Measurements from ENCODE around the gene OVCA2. TPM values are rescaled to one million over a fixed set of nuclear protein-coding genes. Genes with fewer than 3 reads are reported as not detected.
A peak's percentile ranks its signal among the peaks of the same experiment; 100 is the strongest.

Gene OVCA2
- total and polyA plus RNA-seq, 2 donors from 2014 or later, result 22.9 to 63.6 TPM

DNA sequence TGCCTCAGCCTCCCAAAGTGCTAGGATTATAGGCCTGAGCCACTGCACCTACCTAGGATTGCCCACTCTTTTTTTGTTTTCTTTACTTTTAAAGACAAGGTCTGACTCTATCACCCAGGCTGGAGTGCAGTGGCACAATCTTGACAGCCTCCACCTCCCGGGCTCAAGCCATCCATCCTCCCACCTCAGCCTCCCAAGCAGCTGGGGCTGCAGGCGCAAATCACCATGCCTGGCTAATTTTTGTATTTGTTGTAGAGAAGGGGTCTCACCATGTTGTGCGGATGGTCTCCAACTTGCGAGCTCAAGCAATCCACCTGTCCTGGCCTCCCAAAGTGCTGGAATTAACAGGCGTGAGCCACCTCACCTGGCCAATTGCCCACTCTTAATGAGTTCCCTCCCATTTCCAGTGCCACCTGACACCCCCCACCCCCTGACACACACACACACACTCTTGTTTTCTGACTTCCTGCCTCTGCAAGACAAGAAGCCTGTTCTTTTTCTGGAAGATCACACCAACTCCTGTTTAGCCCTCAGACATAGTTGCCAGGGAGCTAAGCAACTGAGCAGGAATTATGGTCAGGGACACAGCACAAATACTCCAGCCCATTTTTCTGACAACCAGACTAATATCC lies 2.6 kb downstream of the OVCA2 start:
- DNase-seq, result no peak
- no peak for FAIRE-seq
- intact Hi-C loops (cut with DNase I), result loop anchor here (5.0 kb wide), 1 partner anchor 137 kb away; no protein-coding TSS in a partner anchor
- TF ChIP-seq, protein P1, sequence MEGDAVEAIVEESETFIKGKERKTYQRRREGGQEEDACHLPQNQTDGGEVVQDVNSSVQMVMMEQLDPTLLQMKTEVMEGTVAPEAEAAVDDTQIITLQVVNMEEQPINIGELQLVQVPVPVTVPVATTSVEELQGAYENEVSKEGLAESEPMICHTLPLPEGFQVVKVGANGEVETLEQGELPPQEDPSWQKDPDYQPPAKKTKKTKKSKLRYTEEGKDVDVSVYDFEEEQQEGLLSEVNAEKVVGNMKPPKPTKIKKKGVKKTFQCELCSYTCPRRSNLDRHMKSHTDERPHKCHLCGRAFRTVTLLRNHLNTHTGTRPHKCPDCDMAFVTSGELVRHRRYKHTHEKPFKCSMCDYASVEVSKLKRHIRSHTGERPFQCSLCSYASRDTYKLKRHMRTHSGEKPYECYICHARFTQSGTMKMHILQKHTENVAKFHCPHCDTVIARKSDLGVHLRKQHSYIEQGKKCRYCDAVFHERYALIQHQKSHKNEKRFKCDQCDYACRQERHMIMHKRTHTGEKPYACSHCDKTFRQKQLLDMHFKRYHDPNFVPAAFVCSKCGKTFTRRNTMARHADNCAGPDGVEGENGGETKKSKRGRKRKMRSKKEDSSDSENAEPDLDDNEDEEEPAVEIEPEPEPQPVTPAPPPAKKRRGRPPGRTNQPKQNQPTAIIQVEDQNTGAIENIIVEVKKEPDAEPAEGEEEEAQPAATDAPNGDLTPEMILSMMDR (IDR thresholded peaks at IDR 0.05; ENCODE audit: borderline replicate concordance, extremely low read depth, insufficient read depth), result no peak
- H3K4me3 ChIP-seq (ENCODE audit: low read length in 3 of 3), result no peak overlapping the region
- H3K9me3 ChIP-seq (ENCODE audit: control insufficient read depth in 2 of 3, insufficient read depth in 1 of 3, low read length in 3 of 3), result no peaks in the 10 kb centered on the region
- H3K36me3 ChIP-seq (ENCODE audit: control insufficient read depth in 2 of 3, insufficient read depth in 3 of 3, low read length in 3 of 3), result peaks cover 0 to 11% (median 5%) of the 10 kb centered on the region in 3 donors
- no peak overlapping the region for H3K9ac ChIP-seq (ENCODE audit: low read length in 3 of 3)
- H3K27me3 ChIP-seq (ENCODE audit: control insufficient read depth, insufficient read depth, low read length), result no peaks in the 10 kb centered on the region
- H3K4me1 ChIP-seq (ENCODE audit: control insufficient read depth in 2 of 3, insufficient read depth in 2 of 3, low read depth in 1 of 3, low read length in 3 of 3), result peaks cover 0 to 23% (median 20%) of the 10 kb centered on the region in 3 donors
- H3K27ac ChIP-seq (ENCODE audit: low read depth in 2 of 2, low read length in 2 of 2), result no peak overlapping the region

DNA sequence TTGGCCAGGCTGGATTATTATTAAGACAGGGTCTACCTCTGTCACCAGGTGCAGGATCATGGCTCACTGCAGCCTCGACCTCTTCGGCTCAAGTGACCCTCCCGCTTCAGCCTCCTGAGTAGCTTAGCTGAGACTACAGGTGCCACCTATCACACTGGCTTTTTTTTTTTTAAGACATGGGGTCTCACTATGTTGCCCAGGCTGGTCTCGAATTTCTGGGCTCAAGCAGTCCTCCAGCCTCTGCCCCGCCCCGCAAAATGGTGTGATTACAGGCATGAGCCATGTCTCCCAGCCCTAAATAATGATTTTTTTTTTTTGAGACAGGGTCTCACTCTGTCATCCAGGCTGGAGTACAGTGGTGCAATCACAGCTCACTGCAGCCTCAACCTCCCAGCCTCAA lies 5.8 kb downstream of the OVCA2 start:
- DNase-seq (no peak), FAIRE-seq (no peak)
- no peak overlapping the region for H3K9ac ChIP-seq (ENCODE audit: low read length in 3 of 3)
- H3K27ac ChIP-seq (ENCODE audit: low read depth in 2 of 2, low read length in 2 of 2), result no peak overlapping the region
- no peaks in the 10 kb centered on the region for H3K27me3 ChIP-seq (ENCODE audit: control insufficient read depth, insufficient read depth, low read length)
- TF ChIP-seq, protein P1 (IDR thresholded peaks at IDR 0.05; ENCODE audit: borderline replicate concordance, extremely low read depth, insufficient read depth), result no peak
- peaks cover 0 to 5% (median 5%) of the 10 kb centered on the region in 3 donors for H3K36me3 ChIP-seq (ENCODE audit: control insufficient read depth in 2 of 3, insufficient read depth in 3 of 3, low read length in 3 of 3)
- intact Hi-C loops (cut with DNase I), result no loop called here
- H3K4me3 ChIP-seq (ENCODE audit: low read length in 3 of 3), result no peak overlapping the region
- peaks cover 0 to 15% (median 10%) of the 10 kb centered on the region in 3 donors for H3K4me1 ChIP-seq (ENCODE audit: control insufficient read depth in 2 of 3, insufficient read depth in 2 of 3, low read depth in 1 of 3, low read length in 3 of 3)
- H3K9me3 ChIP-seq (ENCODE audit: control insufficient read depth in 2 of 3, insufficient read depth in 1 of 3, low read length in 3 of 3), result no peaks in the 10 kb centered on the region

DNA sequence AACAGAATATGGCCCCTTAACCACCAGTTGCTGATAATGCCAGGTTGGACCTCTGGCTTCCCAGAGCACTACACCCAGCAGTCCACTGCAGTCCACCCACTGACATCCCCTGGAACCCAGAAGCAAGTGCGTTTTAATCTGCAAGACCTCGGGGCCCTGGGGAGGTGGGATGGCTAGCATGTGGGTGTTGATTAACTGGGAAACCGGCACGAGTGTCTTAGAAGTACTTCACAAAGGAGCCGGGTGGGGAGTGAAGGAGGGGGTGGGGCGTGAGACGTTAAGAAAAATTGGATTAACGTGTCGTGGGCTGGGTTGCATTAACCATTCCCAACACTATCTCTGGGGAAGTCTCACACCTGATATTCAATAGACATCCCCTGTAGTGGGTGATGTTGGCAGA lies 7.0 kb downstream of the OVCA2 start:
- Histone ChIP-seq H3K4me3 (ENCODE audit: low read length in 3 of 3) (peak overlapping the region; percentile 5 to 85 (median 60)), H3K4me1 (ENCODE audit: control insufficient read depth in 2 of 3, insufficient read depth in 2 of 3, low read depth in 1 of 3, low read length in 3 of 3) (peaks cover 0 to 11% (median 4%) of the 10 kb centered on the region in 3 donors), H3K27me3 (ENCODE audit: control insufficient read depth, insufficient read depth, low read length) (peaks cover 5% of the 10 kb centered on the region), H3K9me3 (ENCODE audit: control insufficient read depth in 2 of 3, insufficient read depth in 1 of 3, low read length in 3 of 3) (no peaks in the 10 kb centered on the region), H3K36me3 (ENCODE audit: control insufficient read depth in 2 of 3, insufficient read depth in 3 of 3, low read length in 3 of 3) (peaks cover 0 to 2% (median 0%) of the 10 kb centered on the region in 3 donors), H3K27ac (ENCODE audit: low read depth in 2 of 2, low read length in 2 of 2) (no peak overlapping the region), H3K9ac (ENCODE audit: low read length in 3 of 3) (peak overlapping the region in 2 of 3 donors; percentile 15 to 92)
- DNase-seq (peak in 1 of 5 donors; percentile 18), FAIRE-seq (no peak)
- TF ChIP-seq, protein P1 (IDR thresholded peaks at IDR 0.05; ENCODE audit: borderline replicate concordance, extremely low read depth, insufficient read depth), result no peak
- intact Hi-C loops (cut with DNase I), result no loop called here
